HL-60/S4 treated with retinoic acid at 250 ng/mL for 4 days and 3 days (cell line): ENCODE measurements around the gene ABCC1.
"Not testable (repeated sequence)": the region's sequence is repeated elsewhere in the genome, so short reads cannot be mapped to it uniquely, and the experiment has no call there.

Experiments
- in situ Hi-C: fragments of 300-500 bp; cut with MboI; formaldehyde crosslinking; loops from 2 replicates; pipeline ENCODE4 v1.7.0; 2022; ENCODE audit warnings: low sequenced_read_pairs

Gene ABCC1

DNA sequence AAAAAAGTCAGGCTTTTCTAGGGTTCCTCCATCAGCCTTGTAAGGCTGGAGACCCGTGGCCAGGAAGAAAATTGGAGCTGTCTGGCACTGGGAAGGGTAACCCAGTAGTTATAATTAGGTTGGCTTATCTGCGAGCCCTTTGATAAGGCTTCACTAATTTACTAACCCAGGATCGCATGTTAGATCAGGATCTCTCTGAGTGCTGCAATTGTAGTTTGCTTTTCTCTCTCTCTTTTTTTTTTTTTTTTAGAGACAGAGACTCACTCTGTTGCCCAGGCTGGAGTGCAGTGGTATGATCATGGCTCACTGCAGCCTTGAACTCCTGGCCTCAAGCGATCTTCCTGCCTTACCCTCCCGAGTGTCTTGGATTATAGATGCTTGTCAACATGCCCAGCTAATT lies 17.0 kb downstream of the ABCC1 start:
- in situ Hi-C loops: no loop called here

DNA sequence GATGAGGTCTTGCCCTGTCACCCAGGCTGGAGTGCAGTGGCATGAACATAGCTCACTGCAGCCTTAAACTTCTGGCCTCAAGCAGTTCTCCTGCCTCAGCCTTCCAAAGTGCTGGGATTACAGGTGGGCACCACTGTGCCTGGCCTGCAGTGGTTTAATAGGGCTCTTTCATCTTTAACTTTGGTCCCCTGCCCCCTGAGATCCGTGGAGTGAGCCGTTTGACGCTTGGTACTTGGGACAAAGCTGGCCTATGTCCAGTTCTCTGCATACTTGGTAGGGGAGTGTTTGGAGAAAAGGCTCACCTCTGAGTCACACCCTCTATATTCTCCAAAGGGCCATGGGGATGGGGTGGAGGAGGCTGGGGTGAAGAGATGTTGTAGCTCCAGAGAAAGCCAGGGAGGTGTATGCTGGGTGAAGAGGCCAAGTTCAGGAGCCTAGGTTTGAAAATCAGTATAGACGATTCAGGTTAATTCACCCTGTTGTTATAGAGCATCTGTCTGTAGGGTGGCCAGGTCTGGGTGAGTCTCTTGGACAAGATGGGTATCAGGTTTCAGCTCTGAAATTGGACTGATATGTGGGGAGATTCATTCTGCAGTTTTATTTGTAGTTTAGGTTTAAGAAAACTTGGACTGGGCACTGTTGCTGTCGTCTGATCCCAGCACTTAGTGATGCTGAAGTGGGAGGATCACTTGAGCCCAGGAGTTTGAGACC lies 17.6 kb downstream of the ABCC1 start:
- in situ Hi-C loops: no loop called here

DNA sequence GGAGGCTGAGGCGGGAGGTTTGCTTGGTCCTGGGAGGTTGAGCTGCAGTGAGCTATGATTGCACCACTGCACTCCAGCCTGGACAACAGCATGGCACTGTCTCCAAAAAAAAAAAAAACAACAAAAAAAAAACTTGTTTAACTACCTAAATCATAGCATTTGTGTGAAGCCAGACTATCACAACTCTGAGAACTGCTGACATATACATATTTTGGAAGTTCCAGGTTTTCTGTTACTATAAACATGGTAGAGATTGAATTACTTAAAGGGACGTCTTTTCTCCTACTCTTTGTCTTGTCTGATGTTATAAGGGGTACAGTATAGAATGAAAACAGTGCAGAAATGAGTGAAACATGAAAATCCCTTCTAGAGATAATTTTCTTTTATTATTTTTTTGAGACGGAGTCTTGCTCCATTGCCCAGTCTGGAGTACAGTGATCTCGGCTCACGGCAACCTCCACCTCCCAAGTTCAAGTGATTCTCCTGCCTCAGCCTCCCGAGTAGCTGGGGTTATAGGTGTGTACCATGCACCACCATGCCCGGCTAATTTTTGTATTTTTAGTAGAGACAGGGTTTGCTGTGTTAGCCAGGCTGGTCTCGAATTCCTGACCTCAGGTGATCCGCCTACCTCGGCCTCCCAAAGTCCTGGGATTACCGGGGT lies 18.4 kb downstream of the ABCC1 start:
- in situ Hi-C loops: no loop called here

DNA sequence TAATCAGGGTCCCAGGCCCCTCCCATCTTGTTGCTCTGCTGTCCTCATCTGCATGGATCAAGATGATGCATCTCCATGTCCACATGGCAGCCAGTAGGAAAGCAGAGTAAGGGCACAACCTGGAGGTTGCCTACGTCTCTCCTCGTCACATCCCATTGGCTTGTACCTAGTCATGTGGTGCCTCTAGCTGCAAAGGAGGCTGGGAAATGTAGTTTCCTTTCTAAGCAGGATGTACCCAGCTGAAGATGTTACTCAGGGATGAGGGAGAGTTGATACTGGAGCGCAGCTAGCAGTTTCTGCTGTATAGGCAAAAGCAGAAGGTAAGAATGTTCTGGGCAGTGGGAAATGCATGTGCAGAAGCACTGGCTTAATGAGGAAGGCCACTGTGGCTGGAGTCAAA lies 20.8 kb downstream of the ABCC1 start:
- in situ Hi-C loops: no loop called here

DNA sequence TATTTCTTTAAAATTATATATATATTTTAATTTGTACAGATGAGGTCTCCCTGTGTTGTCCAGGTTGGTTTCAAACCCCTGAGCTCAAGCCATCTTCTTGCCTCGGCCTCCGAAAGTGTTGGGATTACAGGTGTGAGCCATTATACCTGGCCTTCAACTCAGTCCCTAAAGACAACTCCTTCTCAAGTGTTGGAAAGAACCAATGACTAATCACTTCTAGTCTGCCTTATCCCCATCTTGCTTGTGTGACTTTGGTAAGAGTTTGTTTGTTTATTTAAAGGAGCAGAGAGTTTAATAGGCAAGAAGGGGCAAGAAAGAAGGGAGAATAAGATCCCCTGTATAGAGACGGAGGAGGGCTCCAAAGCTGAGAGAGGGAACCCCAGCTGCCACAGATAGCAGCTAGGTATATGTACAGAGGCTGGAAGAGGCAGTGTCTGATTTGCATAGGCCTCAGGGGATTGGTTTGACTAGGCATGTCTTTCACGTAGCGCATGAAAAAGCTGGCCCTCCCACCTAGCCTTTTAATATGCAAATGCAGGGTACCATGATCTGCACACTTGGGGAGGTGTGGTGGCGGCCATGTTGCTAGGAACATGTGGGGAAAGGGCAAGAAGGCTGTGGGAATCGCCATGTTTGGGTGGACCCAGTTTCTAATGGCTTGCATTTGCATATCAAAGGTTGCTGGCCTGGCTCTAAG lies 21.5 kb downstream of the ABCC1 start:
- in situ Hi-C loops: no loop called here

DNA sequence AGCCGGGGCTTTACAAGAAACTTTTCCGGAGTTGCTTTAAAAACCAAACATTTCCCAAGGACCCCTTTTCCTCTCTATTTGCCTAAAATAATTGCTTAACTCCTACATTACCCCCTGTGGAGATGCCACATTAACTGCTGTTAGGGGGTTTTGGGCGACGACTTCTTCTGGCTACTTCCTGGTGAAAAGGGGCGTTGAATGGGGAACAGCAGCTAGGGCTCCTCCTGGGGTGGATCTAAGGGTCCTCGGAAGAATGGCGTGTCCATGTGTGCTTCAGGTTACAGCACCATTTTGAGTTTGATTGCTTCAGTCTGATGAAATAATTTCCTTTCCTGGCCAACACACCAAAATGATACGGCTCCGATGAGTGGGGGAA lies 22.0 kb downstream of the ABCC1 start:
- in situ Hi-C loops: no loop called here

DNA sequence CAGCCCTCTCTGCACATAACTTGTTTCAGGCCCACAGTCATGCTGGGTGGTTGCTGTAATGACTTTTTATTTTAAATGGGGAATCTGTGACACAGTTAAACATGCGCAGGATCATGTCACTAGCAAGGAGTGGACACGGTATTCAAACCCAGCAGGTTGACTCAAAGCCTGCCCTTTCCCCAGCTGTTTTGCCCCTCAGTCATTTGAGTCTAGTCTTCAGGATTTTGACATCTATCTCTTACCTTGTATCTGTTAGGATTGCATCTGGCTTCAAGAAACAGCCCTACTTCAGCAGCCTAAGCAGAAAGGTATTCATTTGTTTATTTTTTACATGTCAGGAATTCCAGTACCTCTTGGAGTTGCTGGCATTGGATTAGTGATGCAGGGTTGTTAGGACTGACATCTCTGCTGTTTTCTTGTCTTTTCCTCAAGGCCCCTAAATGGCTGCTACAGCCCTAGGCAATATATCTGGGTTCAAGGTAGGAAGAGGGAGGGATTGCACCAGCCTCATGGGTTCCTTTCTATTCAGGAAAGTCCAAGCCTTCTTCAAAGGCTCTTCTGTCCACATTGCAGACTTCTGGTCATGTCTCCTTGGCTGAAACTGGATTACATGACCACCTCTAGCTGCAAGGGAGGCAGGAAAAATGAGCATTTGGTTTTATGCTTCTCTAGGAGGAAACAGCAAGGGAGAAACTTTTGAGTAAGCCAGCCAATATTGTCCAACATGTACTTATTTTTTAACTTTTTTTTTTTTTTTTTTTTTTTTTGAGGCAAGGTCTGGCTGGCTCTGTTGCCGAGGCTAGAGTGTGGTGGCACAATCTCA lies 22.8 kb downstream of the ABCC1 start:
- in situ Hi-C loops: no loop called here

DNA sequence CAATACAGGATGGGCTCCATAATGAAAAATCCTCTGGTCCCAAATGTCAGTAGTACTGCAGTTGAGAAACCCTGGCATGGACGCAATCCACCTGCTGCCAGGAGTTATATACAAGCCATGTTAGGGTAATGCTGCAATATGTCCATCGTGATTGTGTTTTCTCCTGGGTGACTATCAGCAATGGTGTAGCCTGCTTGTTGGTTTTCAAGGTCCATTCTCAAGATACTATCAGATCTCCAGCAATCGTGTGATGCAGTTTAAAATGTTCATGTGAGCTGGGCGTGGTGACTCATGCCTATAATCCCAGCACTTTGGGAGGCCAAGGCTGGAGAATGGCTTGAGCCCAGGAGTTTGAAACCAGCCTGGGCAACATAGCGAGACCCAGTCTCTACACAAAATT lies 24.0 kb downstream of the ABCC1 start:
- in situ Hi-C loops: no loop called here

DNA sequence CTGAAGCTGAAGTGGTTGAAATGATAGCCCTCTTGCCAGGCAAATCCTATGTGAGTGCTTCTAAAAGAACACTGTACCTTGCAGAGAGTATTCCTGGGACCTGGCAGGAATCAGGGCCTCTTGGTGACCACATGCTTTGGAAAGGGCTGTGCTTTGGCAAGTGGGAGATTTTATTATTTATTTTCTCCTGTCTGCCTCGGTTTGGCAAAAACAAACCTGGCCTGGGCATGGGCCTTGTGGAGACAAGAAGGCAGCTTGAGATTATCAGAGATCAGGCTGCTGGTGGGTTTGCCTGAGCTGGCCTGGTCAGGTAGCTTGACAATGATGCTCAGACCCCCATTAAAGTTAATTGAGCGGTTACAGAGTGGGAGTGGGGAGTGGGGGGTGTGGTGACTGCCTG lies 24.6 kb downstream of the ABCC1 start:
- in situ Hi-C loops: no loop called here

DNA sequence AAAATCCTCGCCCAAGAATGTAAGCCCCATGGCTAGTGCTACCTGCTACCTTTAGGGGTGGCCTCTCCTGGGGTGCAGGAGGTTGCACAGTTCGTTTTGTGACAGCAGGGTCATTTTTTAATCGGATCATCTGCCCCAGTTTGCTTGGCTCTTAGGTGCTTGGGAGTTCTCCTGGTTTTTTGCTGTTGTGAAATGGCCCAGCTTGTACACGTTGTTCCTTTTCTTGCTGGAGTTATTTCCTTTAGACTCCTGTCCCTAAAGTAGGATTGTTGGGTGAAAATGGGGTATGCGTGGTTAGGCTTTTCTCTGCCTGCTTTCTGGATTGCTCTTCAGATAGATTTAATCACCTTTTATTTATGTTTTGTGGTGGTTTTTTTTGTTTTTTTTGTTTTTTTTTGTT lies 25.8 kb downstream of the ABCC1 start:
- in situ Hi-C loops: no loop called here

DNA sequence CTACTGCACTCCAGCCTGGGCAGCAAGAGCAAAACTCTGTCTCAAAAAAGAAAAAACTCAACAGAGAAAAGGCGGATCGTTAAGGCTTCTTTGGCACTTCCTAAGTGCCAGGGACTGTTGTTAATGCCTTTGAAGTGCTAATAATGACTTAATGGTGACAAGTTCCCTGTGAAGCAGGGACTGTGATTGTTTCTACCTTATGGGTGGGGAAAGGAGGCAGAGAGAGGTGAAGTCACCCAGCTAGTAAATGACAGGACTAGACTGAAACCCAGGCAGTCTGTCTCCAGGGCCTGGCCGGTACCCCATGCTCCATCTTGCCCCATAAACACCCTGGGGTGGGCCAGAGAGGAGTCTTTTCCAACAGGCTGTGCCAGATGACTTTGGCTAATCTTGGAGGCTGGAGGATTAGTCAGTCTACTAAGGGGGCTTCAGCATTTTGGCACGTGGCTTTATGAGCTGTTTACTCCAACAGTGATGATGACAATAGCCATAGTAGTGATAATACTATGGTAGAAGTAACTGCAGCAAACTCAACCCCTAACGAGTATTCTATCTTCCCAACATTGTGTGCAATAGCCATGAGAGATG lies 26.9 kb downstream of the ABCC1 start:
- in situ Hi-C loops: no loop called here

DNA sequence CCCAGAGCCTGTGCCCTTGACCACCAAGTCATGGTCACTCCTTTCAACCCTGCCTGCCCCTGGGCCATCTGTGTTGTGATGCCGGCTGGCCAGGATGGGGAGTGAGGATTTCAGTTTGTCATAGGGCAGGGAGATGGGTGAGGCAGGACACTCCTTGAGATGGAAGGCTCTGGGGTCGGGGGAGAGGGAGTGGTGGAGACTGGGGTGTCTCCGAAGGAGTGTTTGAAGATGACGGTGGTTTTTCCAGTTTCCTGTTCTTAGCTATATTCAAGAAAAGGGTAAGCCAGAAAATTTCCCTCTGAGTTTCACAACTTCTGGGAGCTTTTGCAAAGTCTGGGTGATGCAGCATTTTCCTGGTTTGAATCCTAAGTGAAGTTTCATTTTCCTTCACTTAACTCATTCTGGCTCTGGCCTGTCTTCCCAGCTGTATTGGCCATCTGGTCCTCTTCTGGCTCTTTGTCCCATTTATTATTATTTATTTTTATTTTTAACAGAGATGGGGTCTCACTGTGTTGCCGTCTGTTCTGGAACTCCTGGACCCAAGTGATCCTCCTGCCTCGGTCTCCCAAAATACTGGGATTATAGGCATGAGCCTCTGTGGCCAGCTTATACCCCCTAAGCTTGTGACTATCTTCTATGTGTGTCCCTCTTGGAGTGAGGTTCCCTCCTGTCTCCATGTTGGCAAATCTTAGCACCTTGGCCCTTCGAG lies 27.7 kb downstream of the ABCC1 start:
- in situ Hi-C loops: no loop called here

DNA sequence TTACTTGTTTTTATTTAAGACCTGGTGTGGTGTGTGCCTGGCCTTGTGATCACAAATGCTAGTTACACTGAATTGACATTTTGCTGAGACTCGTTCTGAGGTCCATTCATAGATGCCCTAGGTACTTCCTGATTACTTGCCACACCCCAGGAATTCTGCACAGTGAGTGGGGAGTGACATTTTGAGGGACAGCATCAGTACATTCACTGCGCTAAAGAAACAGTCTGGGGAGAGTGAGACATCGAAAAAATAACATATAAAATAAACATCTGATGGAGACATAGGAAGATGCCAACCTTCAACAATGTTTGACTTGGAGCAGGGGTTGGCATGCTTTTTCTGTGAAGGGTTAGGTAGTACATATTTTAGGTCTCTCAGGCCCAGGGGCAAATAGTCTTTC lies 30.4 kb downstream of the ABCC1 start:
- in situ Hi-C loops: no loop called here

DNA sequence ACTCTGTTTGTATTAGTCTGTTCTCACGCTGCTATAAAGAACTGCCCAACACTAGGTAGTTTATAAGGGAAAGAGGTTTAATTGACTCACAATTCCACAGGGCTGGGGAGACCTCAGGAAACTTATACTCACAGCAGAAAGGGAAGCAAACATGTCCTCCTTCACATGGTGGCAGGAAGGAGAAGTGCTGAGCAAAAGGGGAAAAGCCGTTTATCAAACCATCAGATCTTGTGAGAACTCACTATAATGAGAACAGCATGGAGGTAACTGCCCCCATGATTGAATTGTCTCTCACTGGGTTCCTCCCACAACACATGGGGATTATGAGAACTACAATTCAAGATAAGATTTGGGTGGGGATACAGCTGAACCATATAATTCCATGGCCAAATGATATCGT lies 30.9 kb downstream of the ABCC1 start:
- in situ Hi-C loops: no loop called here

DNA sequence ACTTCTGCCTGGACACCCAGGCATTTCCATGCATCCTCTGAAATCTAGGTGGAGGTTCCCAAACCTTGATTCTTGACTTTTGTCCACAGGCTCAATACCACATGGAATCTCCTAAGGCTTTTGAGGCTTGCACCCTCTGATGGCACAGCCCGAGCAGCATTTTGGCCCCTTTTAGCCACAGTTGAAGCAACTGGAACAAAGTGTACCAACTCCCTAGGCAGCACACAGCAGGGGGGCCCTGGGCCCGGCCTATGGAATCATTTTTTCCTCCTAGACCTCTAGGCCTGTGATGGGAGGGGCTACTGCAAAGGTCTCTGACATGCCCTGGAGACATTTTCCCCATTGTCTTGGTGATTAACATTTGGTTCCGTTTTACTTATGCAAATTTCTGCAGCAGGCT lies 32.0 kb downstream of the ABCC1 start:
- in situ Hi-C loops: no loop called here

DNA sequence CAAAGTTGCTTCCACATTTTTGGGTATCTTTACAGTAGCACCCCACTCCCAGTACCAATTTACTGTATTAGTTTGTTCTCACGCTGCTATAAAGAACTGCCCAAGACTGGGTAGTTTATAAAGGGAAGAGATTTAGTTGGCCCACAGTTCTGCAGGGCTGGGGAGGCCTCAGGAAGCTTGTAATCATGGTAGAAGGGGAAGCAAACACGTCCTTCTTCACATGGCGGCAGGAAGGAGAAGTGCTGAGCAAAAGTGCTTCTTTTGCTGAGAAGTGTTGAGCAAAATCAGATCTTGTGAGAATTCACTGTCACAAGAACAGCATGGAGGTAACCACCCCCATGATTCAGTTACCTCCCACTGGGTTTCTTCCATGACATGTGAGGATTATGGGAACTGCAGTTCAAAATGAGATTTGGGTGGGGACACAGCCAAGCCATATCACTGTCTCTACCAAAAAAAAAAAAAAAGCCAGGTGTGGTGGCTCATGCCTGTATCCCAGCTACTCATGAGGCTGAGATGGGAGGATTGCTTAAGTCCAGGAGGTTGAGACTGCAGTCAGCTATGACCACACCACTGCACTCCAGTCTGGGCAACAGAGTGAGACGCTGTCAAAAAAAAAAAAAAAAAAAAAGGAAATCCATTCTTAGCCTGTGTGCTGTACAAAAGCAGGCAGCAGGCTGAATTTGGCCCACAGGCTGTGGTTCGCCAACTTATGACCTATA lies 32.9 kb downstream of the ABCC1 start:
- in situ Hi-C loops: not testable (repeated sequence)

DNA sequence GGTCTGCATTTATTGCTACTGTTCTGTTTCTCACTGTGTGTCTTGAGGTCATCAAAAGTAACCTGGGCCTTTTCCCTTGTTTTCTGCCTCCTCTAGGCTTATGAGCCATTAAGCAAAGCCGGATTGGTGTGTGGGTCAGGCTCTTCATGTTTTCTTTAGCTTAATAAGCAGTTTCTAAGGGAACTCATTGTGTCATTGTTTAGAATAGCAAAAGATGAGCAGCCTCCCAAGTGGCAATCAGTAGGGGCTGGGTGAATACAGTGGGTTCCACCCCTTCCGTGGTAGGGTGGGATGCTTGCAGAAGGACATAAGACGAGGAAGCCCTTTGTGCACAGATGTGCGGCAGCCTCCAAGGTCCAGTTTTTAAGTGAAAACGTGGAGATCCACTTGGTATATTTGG lies 34.5 kb downstream of the ABCC1 start:
- in situ Hi-C loops: no loop called here

DNA sequence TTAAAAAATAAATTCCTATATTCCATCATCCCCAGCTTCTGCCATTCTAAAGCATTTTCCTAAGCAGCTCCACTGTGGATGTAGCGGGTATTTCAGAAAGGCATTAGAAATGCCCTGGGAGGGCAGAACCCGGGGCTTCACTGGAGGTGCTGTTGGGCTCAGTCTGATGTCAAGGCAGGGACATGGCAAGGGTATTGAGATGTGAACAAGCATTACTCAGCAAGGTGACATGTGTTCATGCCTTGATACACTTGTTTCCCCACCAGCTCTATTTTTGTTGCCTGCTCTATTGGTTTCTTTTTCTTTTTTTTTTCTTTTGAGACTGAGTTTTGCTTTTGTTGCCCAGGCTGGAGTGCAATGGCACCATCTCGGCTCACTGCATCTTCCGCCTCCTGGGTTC lies 35.7 kb downstream of the ABCC1 start:
- in situ Hi-C loops: no loop called here

DNA sequence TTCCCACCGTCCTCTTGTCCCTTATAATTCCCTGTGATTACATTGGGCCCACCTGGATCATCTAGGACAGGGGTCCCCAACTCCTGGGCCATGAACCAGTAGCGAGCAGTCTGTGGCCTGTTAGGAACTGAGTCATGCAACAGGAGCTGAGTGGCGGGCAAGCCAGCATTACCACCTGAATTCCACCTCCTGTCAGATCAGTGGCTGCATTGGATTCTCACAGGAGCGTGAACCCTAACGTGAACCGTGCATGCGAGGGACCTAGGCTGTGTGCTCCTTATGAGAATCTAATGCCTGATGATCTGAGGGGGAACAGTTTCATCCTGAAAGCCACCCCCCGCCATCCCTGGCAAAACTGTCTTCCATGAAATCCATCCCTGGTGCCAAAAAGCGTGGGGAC lies 36.8 kb downstream of the ABCC1 start:
- in situ Hi-C loops: no loop called here
